ENCODE measurements around the gene DGKI. TPM values are rescaled to one million over a fixed set of nuclear protein-coding genes. Genes with fewer than 3 reads are reported as not detected.

Gene DGKI
- total and polyA plus RNA-seq, 9 of the 15 experiments (the other 6 are each of a cell fraction or from before 2014, with no cell fraction given): 0.11 to 0.54 (median 0.15) TPM; not detected in 5

GRCh38 chr7:137564677-137565076, 282.1 kb downstream of the DGKI start:
- WGBS (ENCODE audit: insufficient coverage, low coverage, missing lambda C conversion rate): 5% methylated on average over 11 of the region's 11 CpGs
- in situ Hi-C loops (cut with MboI): no loop called here
- no peak for DNase-seq (ENCODE audit: extremely low read depth in 1 of 4, low spot score in 3 of 4)
- Histone ChIP-seq H3K9me3 (replicated peaks; ENCODE audit: control insufficient read depth, insufficient read depth, low read depth, low read length) (no peaks in the 10 kb centered on the region), H3K79me2 (ENCODE audit: control insufficient read depth, insufficient read depth, low read length) (no peaks in the 10 kb centered on the region), H3K9me1 (ENCODE audit: control insufficient read depth, insufficient read depth, low read length) (no peaks in the 10 kb centered on the region), H3K4me1 (replicated peaks in 1 of 2; ENCODE audit: control insufficient read depth in 2 of 2, insufficient read depth in 2 of 2, low read length in 2 of 2) (no peaks in the 10 kb centered on the region), H3K9ac (ENCODE audit: insufficient read depth in 1 of 2, low read depth in 2 of 2, low read length in 2 of 2) (no peak overlapping the region), H2AFZ (ENCODE audit: low read depth, low read length) (no peak overlapping the region), H3K27ac (ENCODE audit: extremely low read depth, low read depth, low read length) (no peak overlapping the region), H4K20me1 (replicated peaks; ENCODE audit: control insufficient read depth, insufficient read depth, low read length) (no peaks in the 10 kb centered on the region), H3K4me2 (ENCODE audit: insufficient read depth, low read length) (no peak overlapping the region), H3K4me3 (no peak overlapping the region), H3K27me3 (ENCODE audit: control insufficient read depth in 2 of 2, insufficient read depth in 2 of 2, low read length in 2 of 2) (no peaks in the 10 kb centered on the region), H3K36me3 (ENCODE audit: control insufficient read depth, insufficient read depth, low read length) (no peaks in the 10 kb centered on the region)
- ChIA-PET POLR2A (interaction anchor here (1.0 kb wide), 1 partner anchor 25 kb away, joined by 4 read pairs; no protein-coding TSS in a partner anchor), CTCF (ENCODE audit: low intra/inter-chr PET ratio) (no interaction called here)
- BruUV-seq (replicated peaks): no TSS peak
- FAIRE-seq: no peak
- TF ChIP-seq TCF7L2 (IDR thresholded peaks at IDR 0.05; ENCODE audit: low read depth, low read length) (no peak), ELK3 (CRISPR knock-in tag; IDR thresholded peaks at IDR 0.05) (no peak), TFE3 (CRISPR knock-in tag; IDR thresholded peaks at IDR 0.05) (no peak), ELK1 (CRISPR knock-in tag; IDR thresholded peaks at IDR 0.05) (no peak), ETV5 (CRISPR knock-in tag; IDR thresholded peaks at IDR 0.05; ENCODE audit: low read depth) (no peak), TAF7 (tag; IDR thresholded peaks at IDR 0.05) (no peak), CHAMP1 (IDR thresholded peaks at IDR 0.05) (no peak), MYC (IDR thresholded peaks at IDR 0.05; ENCODE audit: low read depth, low read length) (no peak), MYC (CRISPR knock-in tag; IDR thresholded peaks at IDR 0.05; ENCODE audit: borderline replicate concordance, low read depth) (no peak), NUFIP1 (IDR thresholded peaks at IDR 0.05; ENCODE audit: partially characterized antibody) (no peak), BMI1 (IDR thresholded peaks at IDR 0.05; ENCODE audit: low read length) (no peak), SOX6 (IDR thresholded peaks at IDR 0.05) (no peak), FOSL1 (tag; conservative IDR thresholded peaks at IDR 0.05) (no peak), ZNF184 (CRISPR knock-in tag; IDR thresholded peaks at IDR 0.05) (no peak), CBFA2T2 (conservative IDR thresholded peaks at IDR 0.05) (no peak), ZNF586 (CRISPR knock-in tag; conservative IDR thresholded peaks at IDR 0.05) (no peak), ZNF551 (CRISPR knock-in tag; IDR thresholded peaks at IDR 0.05) (no peak), STAT5A (IDR thresholded peaks at IDR 0.05; ENCODE audit: borderline replicate concordance, low read length) (no peak), COPS2 (conservative IDR thresholded peaks at IDR 0.05) (no peak)
- ATAC-seq: no peak
- intact Hi-C loops (cut with micrococcal nuclease): no loop called here
